ENCODE data around the gene OBP2B. TPM values are rescaled to one million over a fixed set of nuclear protein-coding genes. Genes with fewer than 3 reads are reported as not detected.
A peak's percentile ranks its signal among the peaks of the same experiment; 100 is the strongest.

OBP2B gene
- total and polyA plus RNA-seq, 2 experiments from 2014 or later, result not detected

DNA sequence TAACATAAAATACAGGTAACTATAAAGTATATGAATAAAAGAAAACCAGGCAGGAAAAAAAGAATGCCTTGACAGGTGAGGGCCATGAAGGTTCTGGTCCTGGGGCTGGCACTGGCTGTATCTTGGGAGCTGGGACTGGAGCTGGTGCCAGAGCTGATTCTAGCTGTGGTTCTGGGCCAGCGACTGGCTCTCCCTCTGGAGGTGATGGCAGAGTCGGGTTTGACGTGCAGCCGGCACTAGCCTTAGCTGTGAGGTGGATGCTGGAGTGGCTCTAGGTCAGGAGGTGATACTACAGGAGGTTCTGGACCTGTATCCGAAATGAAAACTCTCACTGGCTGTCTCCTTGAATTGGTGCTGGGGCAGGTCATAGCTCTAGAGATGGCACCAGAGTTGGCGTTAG is 22.3 kb downstream of the OBP2B start:
- H3F3A ChIP-seq (replicated peaks; ENCODE audit: low read depth), result no peaks in the 10 kb centered on the region
- ATAC-seq (no peak), DNase-seq (ENCODE audit: low spot score) (no peak)
- no peak overlapping the region for H3K27ac ChIP-seq (ENCODE audit: low read depth)
- no peak overlapping the region for H3K4me3 ChIP-seq
- H3K9me2 ChIP-seq (ENCODE audit: insufficient read depth), result no peaks in the 10 kb centered on the region
- H2AFZ ChIP-seq, result no peak overlapping the region
- TF ChIP-seq POLR2AphosphoS5 (IDR thresholded peaks at IDR 0.05; ENCODE audit: low read depth) (no peak), STAT1 (IDR thresholded peaks at IDR 0.05; ENCODE audit: unreplicated experiment) (no peak), REST (IDR thresholded peaks at IDR 0.05; ENCODE audit: unreplicated experiment) (no peak), NANOG (IDR thresholded peaks at IDR 0.05; ENCODE audit: borderline replicate concordance) (no peak), JUNB (IDR thresholded peaks at IDR 0.05; ENCODE audit: unreplicated experiment) (no peak)
- no peaks in the 10 kb centered on the region for H3K36me3 Mint-ChIP-seq (ENCODE audit: low read depth)
- peaks cover 10% of the 10 kb centered on the region; the same call in 1 of the 2 replicates for H3K27me3 ChIP-seq (ENCODE audit: insufficient read depth)
- H3K4me2 ChIP-seq, result no peak overlapping the region
- no peaks in the 10 kb centered on the region for H3K36me3 ChIP-seq (ENCODE audit: insufficient read depth)
- no peaks in the 10 kb centered on the region for H3K79me2 ChIP-seq (replicated peaks; ENCODE audit: insufficient read depth)
- H3K4me3 Mint-ChIP-seq, result no peak overlapping the region
- no peaks in the 10 kb centered on the region for H3K4me1 ChIP-seq (ENCODE audit: insufficient read depth)
- no peaks in the 10 kb centered on the region for H3K9me3 Mint-ChIP-seq
- H3K27ac Mint-ChIP-seq, result no peak overlapping the region
- peaks cover 2% of the 10 kb centered on the region; the same call in 1 of the 3 replicates for H3K4me1 Mint-ChIP-seq
- H3K27me3 Mint-ChIP-seq (ENCODE audit: insufficient read depth, low read depth, poor library complexity), result peaks cover 18% of the 10 kb centered on the region
- H4K20me1 ChIP-seq (replicated peaks; ENCODE audit: insufficient read depth), result no peaks in the 10 kb centered on the region

GRCh38 chr9:133184971-133185370 is 24.1 kb downstream of the OBP2B start:
- Mint-ChIP-seq H3K27me3 (ENCODE audit: insufficient read depth, low read depth, poor library complexity) (peaks cover 14% of the 10 kb centered on the region), H3K36me3 (ENCODE audit: low read depth) (no peaks in the 10 kb centered on the region), H3K4me3 (no peak overlapping the region), H3K9me3 (no peaks in the 10 kb centered on the region), H3K4me1 (peaks cover 2% of the 10 kb centered on the region; the same call in 1 of the 3 replicates), H3K27ac (no peak overlapping the region)
- Histone ChIP-seq H3K36me3 (ENCODE audit: insufficient read depth) (no peaks in the 10 kb centered on the region), H2AFZ (no peak overlapping the region), H3K27me3 (ENCODE audit: insufficient read depth) (peaks cover 10% of the 10 kb centered on the region; the same call in 1 of the 2 replicates), H3K9me2 (ENCODE audit: insufficient read depth) (no peaks in the 10 kb centered on the region), H3K4me3 (no peak overlapping the region), H3K4me2 (no peak overlapping the region), H3K27ac (ENCODE audit: low read depth) (no peak overlapping the region), H3K79me2 (replicated peaks; ENCODE audit: insufficient read depth) (no peaks in the 10 kb centered on the region), H3K4me1 (ENCODE audit: insufficient read depth) (no peaks in the 10 kb centered on the region), H3F3A (replicated peaks; ENCODE audit: low read depth) (no peaks in the 10 kb centered on the region), H4K20me1 (replicated peaks; ENCODE audit: insufficient read depth) (no peaks in the 10 kb centered on the region)
- ATAC-seq (peak; percentile 39), DNase-seq (ENCODE audit: low spot score) (peak; percentile 75)
- TF ChIP-seq CTCF (conservative IDR thresholded peaks at IDR 0.05; ENCODE audit: low read depth in 2 of 2), result peak; percentile 49 to 73
- TF ChIP-seq STAT1 (IDR thresholded peaks at IDR 0.05; ENCODE audit: unreplicated experiment), result no peak
- TF ChIP-seq ETS1 (IDR thresholded peaks at IDR 0.05), result no peak

All from GM23338 (cell line).